Gastrocnemius medialis (tissue), 4 donors: ENCODE results near the gene TOR3A. TPM values are rescaled to one million over a fixed set of nuclear protein-coding genes. Genes with fewer than 3 reads are reported as not detected.

Experiments used
- ATAC-seq, 2 donors: fragments of 150-250 bp; one replicate each; pipeline ENCODE4 v1.9.1; 2016
- DNase-seq, 2 donors: peaks; one replicate each; pipeline ENCODE4 v3.0.0-alpha.2; 2019
- H3K27ac ChIP-seq, 4 donors: fragments of 200-600 bp; sonication (generic); 1 replicate in 1 of 4; 2 replicates in 3 of 4; pipeline ENCODE4 v1.5.1; 2016 to 2018; ENCODE audit warnings: mild to moderate bottlenecking in 2 of 4, moderate library complexity in 1 of 4
- H3K27me3 ChIP-seq, 3 donors: fragments of 200-600 bp; sonication (generic) in 2 of 3; 1 replicate in 1 of 3; 2 replicates in 2 of 3; pipeline versions ENCODE4 v1.5.1 to v1.6.0; 2016 to 2019; ENCODE audit warnings: mild to moderate bottlenecking in 1 of 3, moderate library complexity in 1 of 3
- H3K36me3 ChIP-seq, 2 donors: fragments of 200-600 bp; sonication (generic) in 1 of 2; one replicate each; pipeline ENCODE4 v1.5.1; 2017 to 2018
- H3K4me1 ChIP-seq, 2 donors: fragments of 200-600 bp; sonication (generic) in 1 of 2; one replicate each; pipeline ENCODE4 v1.5.1; 2016 to 2017; ENCODE audit warnings: mild to moderate bottlenecking in 2 of 2
- H3K4me3 ChIP-seq, 4 donors: fragments of 200-600 bp; sonication (generic) in 3 of 4; 1 replicate in 1 of 4; 2 replicates in 3 of 4; pipeline ENCODE4 v1.5.1; 2016 to 2019; ENCODE audit warnings: mild to moderate bottlenecking in 2 of 4
- H3K9me3 ChIP-seq, 3 donors: fragments of 200-600 bp; sonication (generic) in 2 of 3; 1 replicate in 1 of 3; 2 replicates in 2 of 3; pipeline ENCODE4 v1.5.1; 2016 to 2019
- CTCF ChIP-seq, 5 experiments: fragments of 450-650 bp in 3 of 5; fragments of 200-600 bp in 2 of 5; sonication (generic) in 2 of 5; IDR thresholded peaks in 4 of 5; conservative IDR thresholded peaks in 1 of 5; 1 replicate in 4 of 5; 2 replicates in 1 of 5; pipeline ENCODE4 v1.5.1; 2016 to 2019; ENCODE audit warnings: antibody characterized with exemption in 5 of 5, mild to moderate bottlenecking in 3 of 5, moderate library complexity in 3 of 5
- POLR2A ChIP-seq, 2 donors: fragments of 450-650 bp; IDR thresholded peaks; one replicate each; pipeline ENCODE4 v1.6.1; 2017; ENCODE audit warnings: antibody characterized with exemption in 2 of 2, mild to moderate bottlenecking in 2 of 2, moderate library complexity in 2 of 2
- in situ Hi-C, 4 donors: fragments of 200-750 bp; cut with MboI; loops; one replicate each; pipeline versions ENCODE4 v1.15.0 to v1.8.0; 2017; ENCODE audit warnings: low sequenced_read_pairs in 4 of 4
- intact Hi-C: fragments of 100-400 bp; cut with DNase I; formaldehyde crosslinking; loops from one replicate; pipeline ENCODE4 v1.15.1; 2023; ENCODE audit warnings: low total_unique reads
- total RNA-seq, 4 donors: library from RNA; depleted of rRNA; stranded (reverse); fragments of >200 nt; gene quantifications; one replicate each; pipeline versions ENCODE4 v1.1.0 to v1.2.3, GENCODE V29; 2016

The TOR3A gene
- total RNA-seq, 4 donors from 2014 or later = 19.2 to 78.6 (median 29.0) TPM

DNA sequence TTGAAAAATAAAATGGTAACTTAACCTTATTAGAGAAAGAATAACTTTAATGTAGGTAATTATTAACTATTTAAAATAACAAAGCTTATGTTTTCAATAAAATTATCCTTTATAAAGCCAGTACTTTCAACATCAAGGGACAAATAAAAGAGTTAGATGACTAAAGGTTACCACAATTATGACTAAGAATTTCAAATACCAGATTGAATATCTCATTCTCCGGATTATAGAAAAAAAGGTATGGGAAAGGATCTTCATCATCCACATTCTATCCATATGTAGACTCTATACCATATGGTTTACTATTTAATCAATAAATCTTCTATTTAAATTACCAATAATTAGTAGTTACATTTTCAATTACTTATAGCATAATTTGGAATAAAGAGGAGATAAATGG lies 62.8 kb downstream of the TOR3A start:
- DNase-seq (no peak), ATAC-seq (no peak)
- intact Hi-C loops (loop anchor here (5.0 kb wide), 1 partner anchor 48 kb away; no protein-coding TSS in a partner anchor), in situ Hi-C loops (no loop called here)
- H3K4me3 ChIP-seq = no peak overlapping the region
- H3K4me1 ChIP-seq = peaks cover 2 to 6% of the 10 kb centered on the region in 2 donors
- H3K27ac ChIP-seq = no peak overlapping the region
- no peaks in the 10 kb centered on the region for H3K27me3 ChIP-seq
- TF ChIP-seq CTCF (IDR thresholded peaks at IDR 0.05 in 4 of 5, conservative IDR thresholded peaks at IDR 0.05 in 1 of 5) (no peak), POLR2A (IDR thresholded peaks at IDR 0.05) (no peak)
- H3K36me3 ChIP-seq = no peaks in the 10 kb centered on the region
- H3K9me3 ChIP-seq = no peaks in the 10 kb centered on the region

- TF ChIP-seq CTCF (IDR thresholded peaks at IDR 0.05 in 4 of 5, conservative IDR thresholded peaks at IDR 0.05 in 1 of 5) = no peak
- Histone ChIP-seq H3K4me1 (peaks cover 2 to 6% of the 10 kb centered on the region in 2 donors), H3K27me3 (no peaks in the 10 kb centered on the region), H3K4me3 (no peak overlapping the region), H3K27ac (no peak overlapping the region), H3K9me3 (no peaks in the 10 kb centered on the region), H3K36me3 (no peaks in the 10 kb centered on the region)
- in situ Hi-C loops (no loop called here), intact Hi-C loops (no loop called here)
- no peak for ATAC-seq
- no peak for DNase-seq
Observed at GRCh38 chr1:179145521-179145920, 63.7 kb downstream of the TOR3A start.

Other genes starting within 250 kb of the TOR3A start
- 10 to 100 TPM; 15.7 to 75.2 (median 42.8) TPM for gene ANGPTL1, start 211.0 kb upstream of the TOR3A start, total RNA-seq
- gene FAM20B, start 56.2 kb upstream of the TOR3A start, total RNA-seq = 10 to 100 TPM; 19.7 to 43.7 (median 32.6) TPM
- 1 to 10 TPM; 4.4 to 9.3 (median 5.8) TPM for gene ABL2, start 147.6 kb downstream of the TOR3A start, total RNA-seq
- gene SOAT1, start 211.7 kb downstream of the TOR3A start, total RNA-seq = 10 to 100 TPM in 1 of 4 donors, 1 to 10 TPM in 3; 5.2 to 11.7 (median 6.4) TPM